Skeletal muscle tissue (tissue), 4 donors: Measurements from ENCODE around the gene SCUBE1. TPM values are rescaled to one million over a fixed set of nuclear protein-coding genes. Genes with fewer than 3 reads are reported as not detected.

Experiments
- H3K27ac ChIP-seq: one replicate; pipeline ENCODE4 v1.7.0; 2013; ENCODE audit warnings: mild to moderate bottlenecking, low read depth, low read length, inconsistent platforms
- H3K27me3 ChIP-seq, 3 donors: one replicate each; pipeline ENCODE4 v1.7.0; 2013; ENCODE audit warnings: low read length in 3 of 3; ENCODE audit not compliant: control insufficient read depth in 3 of 3, insufficient read depth in 3 of 3
- H3K36me3 ChIP-seq, 3 donors: one replicate each; pipeline ENCODE4 v1.7.0; 2013; ENCODE audit warnings: low read length in 3 of 3; ENCODE audit not compliant: control insufficient read depth in 3 of 3, insufficient read depth in 3 of 3
- H3K4me1 ChIP-seq, 3 donors: one replicate each; pipeline ENCODE4 v1.7.0; 2013; ENCODE audit warnings: low read length in 3 of 3, mild to moderate bottlenecking in 3 of 3; ENCODE audit not compliant: control insufficient read depth in 3 of 3, insufficient read depth in 3 of 3
- H3K4me3 ChIP-seq, 3 donors: one replicate each; pipeline ENCODE4 v1.7.0; 2013; ENCODE audit warnings: low read length in 3 of 3
- H3K9ac ChIP-seq, 3 donors: one replicate each; pipeline ENCODE4 v1.7.0; 2013; ENCODE audit warnings: low read length in 3 of 3, mild to moderate bottlenecking in 3 of 3, moderate library complexity in 2 of 3, low read depth in 1 of 3
- H3K9me3 ChIP-seq, 3 donors: one replicate each; pipeline ENCODE4 v1.7.0; 2013; ENCODE audit warnings: low read length in 3 of 3; ENCODE audit not compliant: control insufficient read depth in 3 of 3
- total RNA-seq: library from RNA; depleted of rRNA; stranded (reverse); fragments of >200 nt; gene quantifications from one replicate; pipeline ENCODE4 v1.2.3, GENCODE V29; 2014
- donor health status: Osteomylitis.

The SCUBE1 gene
- total RNA-seq, 1 donor from 2014 or later, result under 0.01 TPM

DNA sequence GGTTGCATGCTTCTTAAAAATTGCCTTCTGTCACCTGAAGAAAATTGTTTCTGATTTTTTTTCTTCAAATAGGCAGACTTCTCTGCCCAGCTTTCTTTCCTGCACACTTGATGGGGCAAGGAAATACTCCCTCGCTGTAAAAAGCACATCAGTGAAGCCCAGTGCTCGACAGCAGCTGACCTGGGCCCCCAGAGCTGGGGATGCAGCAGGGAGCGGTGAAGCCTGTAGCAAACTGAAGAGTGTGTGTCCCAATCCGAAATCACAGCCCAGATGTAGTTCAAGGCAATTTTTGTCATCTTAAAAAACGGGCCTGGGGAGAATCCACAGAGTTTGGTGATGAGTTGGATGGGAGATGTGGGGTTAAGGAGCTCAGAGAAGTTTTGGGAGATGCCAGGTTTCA, 41.7 kb upstream of the SCUBE1 start:
- H3K4me1 ChIP-seq, result peaks cover 0 to 2% (median 2%) of the 10 kb centered on the region in 3 donors
- H3K27me3 ChIP-seq, result peaks cover 13 to 39% (median 36%) of the 10 kb centered on the region in 3 donors
- H3K9me3 ChIP-seq, result no peaks in the 10 kb centered on the region
- no peak overlapping the region for H3K4me3 ChIP-seq
- no peaks in the 10 kb centered on the region for H3K36me3 ChIP-seq
- H3K27ac ChIP-seq, result no peak overlapping the region
- no peak overlapping the region for H3K9ac ChIP-seq

DNA sequence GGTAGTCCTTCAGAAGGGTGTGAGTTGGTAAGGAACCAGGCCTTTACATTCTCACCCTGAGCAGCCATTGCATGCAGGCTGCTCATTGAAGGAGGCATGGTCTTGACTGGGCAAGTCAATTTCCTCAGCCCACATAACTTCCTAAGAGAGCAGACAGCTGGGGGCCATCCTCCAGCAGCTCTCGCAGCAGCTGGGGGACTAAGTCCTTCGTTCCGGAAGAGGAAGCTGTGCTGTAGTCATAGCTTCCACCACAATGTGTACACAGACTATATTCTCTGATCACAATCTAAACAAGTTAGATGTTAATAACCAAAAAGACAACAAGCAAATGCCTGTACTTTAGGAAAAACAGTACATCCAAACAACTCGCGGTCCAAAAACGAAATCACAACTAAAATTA, 38.5 kb upstream of the SCUBE1 start:
- Histone ChIP-seq H3K4me3 (no peak overlapping the region), H3K27me3 (peaks cover 6 to 32% (median 29%) of the 10 kb centered on the region in 3 donors), H3K9ac (no peak overlapping the region), H3K27ac (no peak overlapping the region), H3K36me3 (no peaks in the 10 kb centered on the region), H3K4me1 (peaks cover 0 to 2% (median 2%) of the 10 kb centered on the region in 3 donors), H3K9me3 (no peaks in the 10 kb centered on the region)

DNA sequence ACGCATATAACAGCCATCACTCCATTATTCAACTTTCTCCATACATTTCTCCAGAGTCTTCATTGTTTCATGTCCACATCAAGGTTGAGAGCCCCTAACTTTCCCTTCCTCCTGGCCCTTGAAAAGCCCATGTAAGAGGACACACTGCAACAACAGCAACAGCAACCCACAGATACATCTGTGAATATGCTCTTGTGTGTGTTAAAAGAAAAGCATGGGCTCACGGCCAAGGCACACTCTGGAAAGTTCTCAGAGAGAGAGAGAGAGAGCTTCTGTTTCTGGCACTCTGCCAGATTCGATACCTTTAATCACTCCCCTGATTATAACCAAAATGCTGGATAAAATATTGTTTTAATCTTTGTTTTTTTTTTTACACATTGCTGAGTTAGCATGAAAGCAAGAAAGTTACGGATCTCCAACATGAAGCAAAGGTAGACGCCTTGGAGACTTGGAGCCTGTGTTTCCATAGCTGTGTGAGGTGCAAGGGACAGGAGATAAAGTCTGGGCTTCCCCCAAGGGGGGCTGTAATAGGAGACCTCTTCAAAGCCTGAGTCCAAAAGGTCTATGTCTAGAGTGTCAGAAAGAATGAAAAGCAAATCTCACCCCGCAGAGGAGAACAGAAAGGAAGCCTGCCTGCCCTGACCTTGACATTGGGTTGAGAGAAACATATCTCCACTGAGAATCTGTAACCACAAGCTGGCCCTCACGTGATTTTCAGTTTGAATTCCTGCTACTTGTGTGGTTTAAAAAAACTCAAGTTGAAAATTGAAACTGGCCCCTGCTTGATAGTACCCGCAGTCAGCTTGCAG, 34.9 kb upstream of the SCUBE1 start:
- Histone ChIP-seq H3K27me3 (peaks cover 7 to 26% (median 17%) of the 10 kb centered on the region in 3 donors), H3K27ac (no peak overlapping the region), H3K36me3 (no peaks in the 10 kb centered on the region), H3K9ac (no peak overlapping the region), H3K4me3 (no peak overlapping the region), H3K4me1 (no peaks in the 10 kb centered on the region), H3K9me3 (peaks cover 2 to 4% (median 3%) of the 10 kb centered on the region in 3 donors)

DNA sequence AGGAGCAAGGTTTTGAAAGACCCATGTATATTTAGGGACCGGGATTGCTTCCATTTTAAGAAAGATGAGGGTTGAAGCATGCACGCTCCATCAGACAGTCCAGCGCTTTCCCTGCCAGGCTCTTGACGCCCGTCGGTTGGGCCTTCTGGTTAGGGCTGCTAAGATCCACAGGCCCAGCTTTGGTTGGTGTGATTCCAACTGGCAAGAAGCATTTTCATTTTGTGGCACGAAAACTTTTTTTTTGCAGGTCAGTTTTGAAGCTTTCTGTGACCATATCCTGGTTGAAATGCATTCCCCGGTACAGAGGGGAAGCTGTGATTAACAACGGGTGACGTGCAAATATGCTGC, 34.4 kb upstream of the SCUBE1 start:
- Histone ChIP-seq H3K36me3 (no peaks in the 10 kb centered on the region), H3K9ac (no peak overlapping the region), H3K27ac (no peak overlapping the region), H3K9me3 (peaks cover 2 to 4% (median 3%) of the 10 kb centered on the region in 3 donors), H3K4me3 (no peak overlapping the region), H3K4me1 (no peaks in the 10 kb centered on the region), H3K27me3 (peaks cover 7 to 26% (median 17%) of the 10 kb centered on the region in 3 donors)

DNA sequence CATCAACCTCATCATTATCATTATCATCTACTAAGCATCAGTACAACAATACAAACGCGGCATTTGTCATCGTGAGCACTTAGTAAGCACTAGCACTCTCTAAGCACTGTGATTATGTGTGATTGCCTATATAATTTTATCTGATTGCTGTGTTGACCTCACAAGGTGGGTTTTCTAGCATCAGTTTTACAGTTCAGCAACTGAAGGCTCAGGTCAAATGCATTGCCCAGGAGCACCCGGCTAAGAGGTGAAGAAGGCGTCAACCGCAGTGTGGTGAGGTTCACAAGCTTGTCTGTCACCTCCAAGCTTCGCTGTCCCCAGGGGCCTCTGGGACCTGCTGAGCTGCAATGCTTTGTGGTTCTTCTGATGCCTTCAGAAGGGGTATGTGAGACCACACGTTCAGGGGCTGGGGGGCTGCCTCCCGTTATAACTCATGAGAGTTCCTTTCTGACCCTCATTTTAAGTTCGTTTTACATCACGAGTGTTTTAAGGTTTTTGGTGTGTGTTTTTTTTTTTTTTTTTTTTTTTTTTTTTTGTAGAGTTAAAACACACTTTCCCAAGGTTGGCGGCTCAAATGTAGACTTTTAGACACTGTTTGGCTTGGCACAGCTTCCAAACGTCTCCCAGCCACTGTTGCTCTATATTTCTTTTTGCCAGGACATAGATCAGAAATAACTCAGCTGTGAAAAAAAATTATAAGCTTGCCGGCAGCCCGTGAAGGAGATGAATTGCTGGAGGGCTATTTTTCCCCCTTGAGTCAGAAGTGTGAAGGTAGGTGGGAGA, 33.8 kb upstream of the SCUBE1 start:
- Histone ChIP-seq H3K9me3 (peaks cover 2 to 4% (median 3%) of the 10 kb centered on the region in 3 donors), H3K27ac (no peak overlapping the region), H3K36me3 (no peaks in the 10 kb centered on the region), H3K4me1 (no peaks in the 10 kb centered on the region), H3K9ac (no peak overlapping the region), H3K27me3 (peaks cover 9 to 26% (median 17%) of the 10 kb centered on the region in 3 donors), H3K4me3 (no peak overlapping the region)

DNA sequence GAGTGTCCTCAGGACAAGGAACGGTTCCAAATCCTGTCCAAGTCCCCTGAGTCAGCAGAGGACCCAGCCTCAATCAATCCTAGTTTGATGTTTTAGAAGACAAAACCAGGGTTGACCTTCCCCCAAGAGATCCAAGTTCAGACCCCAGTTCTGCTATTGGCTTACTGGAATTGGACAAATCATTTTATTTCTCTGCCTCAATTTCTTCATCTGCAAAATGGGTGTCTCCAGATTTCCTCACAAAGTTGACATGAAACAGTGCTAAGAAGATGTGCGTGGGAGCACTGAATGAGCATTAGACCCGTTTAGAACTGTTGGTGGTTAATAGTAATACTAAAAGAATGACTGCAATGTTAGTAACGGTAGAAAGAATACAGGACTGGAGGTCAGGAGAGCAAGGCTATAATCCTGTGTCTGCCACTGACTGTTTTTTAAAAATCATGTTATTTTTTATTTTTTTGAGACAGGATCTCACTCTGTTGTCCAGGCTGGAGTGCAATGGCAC, 32.8 kb upstream of the SCUBE1 start:
- H3K9me3 ChIP-seq, result peaks cover 2 to 4% (median 3%) of the 10 kb centered on the region in 3 donors
- H3K4me3 ChIP-seq, result no peak overlapping the region
- H3K27me3 ChIP-seq, result peaks cover 19 to 28% (median 26%) of the 10 kb centered on the region in 3 donors
- H3K4me1 ChIP-seq, result no peaks in the 10 kb centered on the region
- H3K9ac ChIP-seq, result no peak overlapping the region
- H3K27ac ChIP-seq, result no peak overlapping the region
- no peaks in the 10 kb centered on the region for H3K36me3 ChIP-seq

DNA sequence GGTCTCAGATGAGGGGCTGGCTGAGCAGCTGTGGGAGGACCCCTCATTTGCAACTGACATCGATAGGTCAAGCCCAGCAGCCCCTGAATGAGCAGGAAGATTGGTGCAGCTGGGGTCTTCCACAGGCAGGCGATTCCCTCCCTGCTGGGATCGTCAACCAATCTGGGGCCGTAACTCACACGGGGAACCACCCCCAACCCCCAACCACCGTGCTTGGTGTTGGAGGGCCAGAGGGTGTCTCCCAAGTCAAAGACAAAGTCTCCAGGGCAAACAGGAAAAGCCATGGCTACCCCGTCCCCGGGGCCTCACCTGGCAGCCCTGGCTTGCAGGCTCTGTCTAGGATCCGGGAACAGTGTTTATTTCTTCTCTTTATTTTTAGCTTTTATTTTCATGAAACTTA, 26.9 kb upstream of the SCUBE1 start:
- Histone ChIP-seq H3K9me3 (peaks cover 0 to 4% (median 3%) of the 10 kb centered on the region in 3 donors), H3K4me3 (no peak overlapping the region), H3K36me3 (no peaks in the 10 kb centered on the region), H3K27ac (no peak overlapping the region), H3K27me3 (peaks cover 38 to 50% (median 39%) of the 10 kb centered on the region in 3 donors), H3K4me1 (no peaks in the 10 kb centered on the region), H3K9ac (no peak overlapping the region)

DNA sequence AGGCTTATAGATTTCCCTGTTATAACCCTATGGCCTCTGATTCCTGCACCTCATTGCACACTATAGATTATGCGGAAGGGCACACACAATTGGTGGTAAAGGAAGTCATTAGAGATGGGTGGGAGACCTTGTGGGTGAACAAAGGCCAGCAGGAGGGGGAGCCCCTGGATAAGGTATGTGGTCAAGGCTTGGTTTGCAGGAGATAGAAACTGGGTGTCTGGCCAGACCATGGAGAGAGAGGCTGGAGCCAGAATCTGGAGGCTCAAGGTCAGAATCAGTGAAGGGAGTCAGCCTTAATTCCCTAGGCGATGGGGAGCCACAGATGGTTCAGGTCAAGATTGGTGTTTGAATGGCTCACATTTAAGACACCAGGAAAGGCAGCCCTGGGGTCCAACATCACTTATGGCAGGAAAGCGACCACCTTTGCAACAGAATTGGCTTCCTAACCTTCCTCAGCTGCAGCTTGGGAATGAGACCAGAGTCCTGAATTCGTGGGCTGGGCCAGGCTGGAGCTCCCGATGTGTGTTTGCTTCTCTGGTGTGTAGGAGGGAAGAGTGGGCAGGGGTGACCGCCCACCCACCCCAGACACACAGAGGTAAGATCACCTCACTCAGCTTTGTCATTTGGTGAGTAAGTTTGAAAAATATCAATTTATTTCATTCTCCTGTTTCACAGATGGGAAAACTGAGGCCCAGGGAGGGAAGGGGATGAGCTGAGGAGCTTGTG, 22.7 kb upstream of the SCUBE1 start:
- no peaks in the 10 kb centered on the region for H3K36me3 ChIP-seq
- no peak overlapping the region for H3K9ac ChIP-seq
- H3K9me3 ChIP-seq, result no peaks in the 10 kb centered on the region
- no peak overlapping the region for H3K27ac ChIP-seq
- H3K4me3 ChIP-seq, result no peak overlapping the region
- peaks cover 32 to 46% (median 39%) of the 10 kb centered on the region in 3 donors for H3K27me3 ChIP-seq
- H3K4me1 ChIP-seq, result no peaks in the 10 kb centered on the region

DNA sequence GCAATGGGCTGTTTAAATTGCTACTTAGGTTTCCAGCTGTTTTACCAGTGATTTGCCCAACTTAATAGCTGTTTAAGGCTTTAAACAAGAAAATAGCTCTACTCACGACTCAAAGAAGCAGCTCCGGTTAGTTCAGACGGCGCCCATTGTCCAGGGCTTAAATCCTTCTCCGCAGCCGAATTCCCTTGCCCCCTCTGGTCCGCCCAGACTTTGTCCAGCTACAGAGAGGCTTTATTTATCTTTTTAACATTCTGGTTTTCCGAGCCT, 20.9 kb upstream of the SCUBE1 start:
- no peaks in the 10 kb centered on the region for H3K4me1 ChIP-seq
- H3K36me3 ChIP-seq, result no peaks in the 10 kb centered on the region
- no peak overlapping the region for H3K9ac ChIP-seq
- no peak overlapping the region for H3K27ac ChIP-seq
- peaks cover 16 to 37% (median 22%) of the 10 kb centered on the region in 3 donors for H3K27me3 ChIP-seq
- no peaks in the 10 kb centered on the region for H3K9me3 ChIP-seq
- no peak overlapping the region for H3K4me3 ChIP-seq
